ENCODE results near the gene KIRREL3.

KIRREL3 gene

GRCh38 chr11:126561327-126561893 is 439.2 kb downstream of the KIRREL3 start:
- no peak overlapping the region for H3K4me3 ChIP-seq (ENCODE audit: low read length)
- peaks cover 20% of the 10 kb centered on the region; the same call in 1 of the 2 replicates for H3K27me3 ChIP-seq (ENCODE audit: insufficient read depth, low read length)
- H3K36me3 ChIP-seq (ENCODE audit: insufficient read depth, low read length), result no peaks in the 10 kb centered on the region
- WGBS, result 35% methylated on average over 8 of the region's 8 CpGs
- no peak overlapping the region for H3K9ac ChIP-seq (ENCODE audit: low read depth, low read length)
- H3K9me3 ChIP-seq (ENCODE audit: insufficient read depth, low read depth, low read length), result no peaks in the 10 kb centered on the region
- H3K4me1 ChIP-seq (ENCODE audit: insufficient read depth, low read length), result peaks cover 4% of the 10 kb centered on the region; the same call in 1 of the 2 replicates
- no peak overlapping the region for H3K27ac ChIP-seq (ENCODE audit: low read depth, low read length)

GRCh38 chr11:126560221-126560620 is 440.3 kb downstream of the KIRREL3 start:
- Histone ChIP-seq H3K27ac (ENCODE audit: low read depth, low read length) (no peak overlapping the region), H3K36me3 (ENCODE audit: insufficient read depth, low read length) (no peaks in the 10 kb centered on the region), H3K9me3 (ENCODE audit: insufficient read depth, low read depth, low read length) (no peaks in the 10 kb centered on the region), H3K4me3 (ENCODE audit: low read length) (no peak overlapping the region), H3K4me1 (ENCODE audit: insufficient read depth, low read length) (peaks cover 4% of the 10 kb centered on the region; the same call in 1 of the 2 replicates), H3K9ac (ENCODE audit: low read depth, low read length) (no peak overlapping the region), H3K27me3 (ENCODE audit: insufficient read depth, low read length) (peaks cover 13% of the 10 kb centered on the region; the same call in 1 of the 2 replicates)
- WGBS, result 69% methylated on average over 3 of the region's 4 CpGs

DNA sequence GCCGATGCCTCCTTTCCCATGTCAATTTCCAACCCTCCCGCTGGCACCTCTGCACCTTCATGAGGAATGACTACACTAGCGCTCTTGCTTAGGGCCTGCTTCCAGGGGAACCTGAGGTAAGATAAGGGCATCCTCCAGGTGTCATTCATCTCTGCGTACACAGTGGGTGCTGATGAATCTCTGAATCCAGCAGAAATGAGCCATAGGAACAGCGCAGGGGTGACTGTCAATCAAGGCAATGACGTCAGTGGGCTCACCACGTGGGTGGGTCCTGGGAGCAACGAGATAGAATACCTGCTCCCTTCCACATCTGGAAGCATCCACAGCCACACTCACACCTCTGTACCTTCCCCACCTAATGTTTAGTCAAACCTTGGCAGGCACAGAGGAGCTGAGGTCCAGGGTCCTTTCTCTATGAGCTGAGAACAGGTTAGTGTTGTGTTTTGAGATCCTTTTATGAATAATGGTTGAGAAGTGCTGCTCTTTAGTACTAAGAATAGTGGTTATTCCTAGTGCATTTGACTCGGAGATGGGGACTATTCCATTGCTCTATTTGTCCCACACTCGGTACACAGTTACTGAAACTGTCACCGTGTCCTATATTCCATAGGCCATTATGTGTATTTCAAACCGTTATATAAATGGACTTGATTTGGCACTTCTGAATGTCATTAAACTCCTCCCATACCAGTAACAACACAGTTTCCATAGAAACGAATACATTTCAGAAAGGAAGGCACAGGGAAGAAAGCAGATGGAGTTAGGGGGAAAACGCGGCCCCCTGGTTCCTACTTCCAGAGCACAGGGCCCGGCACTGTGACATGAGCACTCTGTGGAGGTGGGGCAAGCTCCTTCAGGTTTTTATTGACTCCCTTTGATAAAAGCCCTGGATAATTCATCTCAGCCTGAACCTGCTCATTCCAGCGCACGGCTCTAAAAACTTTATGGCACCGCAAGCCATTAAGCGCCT is 451.7 kb downstream of the KIRREL3 start:
- Histone ChIP-seq H3K27ac (ENCODE audit: low read depth, low read length) (no peak overlapping the region), H3K36me3 (ENCODE audit: insufficient read depth, low read length) (no peaks in the 10 kb centered on the region), H3K4me1 (ENCODE audit: insufficient read depth, low read length) (peaks cover 16% of the 10 kb centered on the region), H3K27me3 (ENCODE audit: insufficient read depth, low read length) (no peaks in the 10 kb centered on the region), H3K9ac (ENCODE audit: low read depth, low read length) (no peak overlapping the region), H3K4me3 (ENCODE audit: low read length) (no peak overlapping the region), H3K9me3 (ENCODE audit: insufficient read depth, low read depth, low read length) (no peaks in the 10 kb centered on the region)
- 89% methylated on average over 20 of the region's 20 CpGs for WGBS

DNA sequence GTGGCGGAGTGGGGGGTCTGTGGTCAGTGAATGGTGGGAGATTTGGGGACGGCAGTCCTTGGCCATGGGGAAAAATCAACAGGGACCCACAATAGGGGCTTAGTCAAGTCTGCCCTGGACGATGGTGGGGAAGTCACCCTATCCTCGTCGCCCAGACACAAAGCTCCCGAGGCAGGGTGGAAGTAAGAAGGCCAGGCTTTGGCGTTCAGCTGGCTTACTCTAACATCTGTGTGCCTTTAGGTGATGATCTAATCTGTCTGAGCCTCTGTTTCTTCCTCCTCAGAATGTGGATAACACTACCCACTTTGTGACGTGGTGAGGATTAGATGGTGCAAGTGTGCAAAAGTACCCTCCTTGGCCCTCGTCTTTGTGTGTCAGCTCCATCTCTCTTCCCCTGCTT is 452.9 kb downstream of the KIRREL3 start:
- Histone ChIP-seq H3K36me3 (ENCODE audit: insufficient read depth, low read length) (no peaks in the 10 kb centered on the region), H3K9me3 (ENCODE audit: insufficient read depth, low read depth, low read length) (no peaks in the 10 kb centered on the region), H3K4me1 (ENCODE audit: insufficient read depth, low read length) (peaks cover 24% of the 10 kb centered on the region), H3K27me3 (ENCODE audit: insufficient read depth, low read length) (no peaks in the 10 kb centered on the region), H3K9ac (ENCODE audit: low read depth, low read length) (no peak overlapping the region), H3K27ac (ENCODE audit: low read depth, low read length) (no peak overlapping the region), H3K4me3 (ENCODE audit: low read length) (no peak overlapping the region)
- 94% methylated on average over 9 of the region's 9 CpGs for WGBS

DNA sequence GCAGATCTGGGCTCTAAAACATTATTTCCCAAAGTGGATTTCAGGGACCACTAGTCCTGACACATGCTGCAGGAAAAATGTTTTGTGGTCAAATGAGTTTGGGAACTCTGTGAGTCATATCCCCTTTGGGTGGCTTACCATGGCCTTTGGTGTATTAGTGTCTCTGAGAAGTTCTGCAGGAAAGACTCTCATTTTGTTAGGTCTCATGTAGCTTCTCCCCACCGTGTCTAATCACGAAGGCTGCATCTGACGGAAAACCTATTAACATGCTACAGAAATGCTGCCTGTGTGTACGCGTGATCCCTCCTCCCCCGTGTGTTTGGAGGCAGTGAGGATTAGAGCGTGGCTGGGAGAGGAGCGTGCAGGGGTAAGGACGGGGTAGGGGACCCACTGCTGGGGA is 453.4 kb downstream of the KIRREL3 start:
- Histone ChIP-seq H3K9me3 (ENCODE audit: insufficient read depth, low read depth, low read length) (no peaks in the 10 kb centered on the region), H3K9ac (ENCODE audit: low read depth, low read length) (no peak overlapping the region), H3K27ac (ENCODE audit: low read depth, low read length) (no peak overlapping the region), H3K27me3 (ENCODE audit: insufficient read depth, low read length) (no peaks in the 10 kb centered on the region), H3K4me1 (ENCODE audit: insufficient read depth, low read length) (peaks cover 24% of the 10 kb centered on the region), H3K4me3 (ENCODE audit: low read length) (no peak overlapping the region), H3K36me3 (ENCODE audit: insufficient read depth, low read length) (no peaks in the 10 kb centered on the region)
- WGBS, result 91% methylated on average over 9 of the region's 9 CpGs

- Histone ChIP-seq H3K27ac (ENCODE audit: low read depth, low read length) (no peak overlapping the region), H3K27me3 (ENCODE audit: insufficient read depth, low read length) (no peaks in the 10 kb centered on the region), H3K4me3 (ENCODE audit: low read length) (no peak overlapping the region), H3K36me3 (ENCODE audit: insufficient read depth, low read length) (no peaks in the 10 kb centered on the region), H3K9ac (ENCODE audit: low read depth, low read length) (no peak overlapping the region), H3K4me1 (ENCODE audit: insufficient read depth, low read length) (peaks cover 24% of the 10 kb centered on the region), H3K9me3 (ENCODE audit: insufficient read depth, low read depth, low read length) (no peaks in the 10 kb centered on the region)
- WGBS, result 81% methylated on average over 5 of the region's 5 CpGs
Observed at GRCh38 chr11:126546694-126547093, 453.9 kb downstream of the KIRREL3 start.

- Histone ChIP-seq H3K4me3 (ENCODE audit: low read length) (no peak overlapping the region), H3K36me3 (ENCODE audit: insufficient read depth, low read length) (no peaks in the 10 kb centered on the region), H3K27me3 (ENCODE audit: insufficient read depth, low read length) (no peaks in the 10 kb centered on the region), H3K4me1 (ENCODE audit: insufficient read depth, low read length) (peaks cover 24% of the 10 kb centered on the region), H3K9ac (ENCODE audit: low read depth, low read length) (no peak overlapping the region), H3K27ac (ENCODE audit: low read depth, low read length) (no peak overlapping the region), H3K9me3 (ENCODE audit: insufficient read depth, low read depth, low read length) (no peaks in the 10 kb centered on the region)
- 86% methylated on average over 2 of the region's 2 CpGs for WGBS
Observed at GRCh38 chr11:126546191-126546590, 454.4 kb downstream of the KIRREL3 start.

DNA sequence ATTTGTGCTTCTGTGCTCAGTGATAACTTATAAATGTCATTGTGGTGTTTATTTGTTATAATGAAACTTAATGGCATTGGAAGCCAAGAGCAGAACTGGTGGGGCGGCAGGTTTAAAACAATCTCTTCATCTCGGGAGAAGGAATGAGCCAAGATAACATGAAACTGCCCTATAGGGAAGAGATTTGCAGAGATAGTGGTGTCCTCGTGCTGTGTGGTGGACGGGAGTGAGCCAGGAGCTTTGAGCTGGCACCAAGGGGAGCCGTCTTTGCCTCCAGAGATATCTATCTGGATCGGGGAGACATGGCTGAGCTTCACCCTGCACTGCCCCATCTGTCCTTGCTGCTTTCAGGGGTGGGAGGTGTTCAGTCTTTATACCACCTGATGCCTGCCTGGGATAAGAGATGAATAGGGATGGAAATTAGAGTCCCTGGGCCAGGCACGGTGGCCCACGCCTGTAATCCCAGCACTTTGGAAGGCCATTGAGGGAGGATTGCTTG is 455.5 kb downstream of the KIRREL3 start:
- Histone ChIP-seq H3K9me3 (ENCODE audit: insufficient read depth, low read depth, low read length) (no peaks in the 10 kb centered on the region), H3K4me3 (ENCODE audit: low read length) (no peak overlapping the region), H3K27ac (ENCODE audit: low read depth, low read length) (no peak overlapping the region), H3K36me3 (ENCODE audit: insufficient read depth, low read length) (no peaks in the 10 kb centered on the region), H3K4me1 (ENCODE audit: insufficient read depth, low read length) (peaks cover 24% of the 10 kb centered on the region), H3K27me3 (ENCODE audit: insufficient read depth, low read length) (no peaks in the 10 kb centered on the region), H3K9ac (ENCODE audit: low read depth, low read length) (no peak overlapping the region)
- WGBS, result 81% methylated on average over 8 of the region's 8 CpGs

DNA sequence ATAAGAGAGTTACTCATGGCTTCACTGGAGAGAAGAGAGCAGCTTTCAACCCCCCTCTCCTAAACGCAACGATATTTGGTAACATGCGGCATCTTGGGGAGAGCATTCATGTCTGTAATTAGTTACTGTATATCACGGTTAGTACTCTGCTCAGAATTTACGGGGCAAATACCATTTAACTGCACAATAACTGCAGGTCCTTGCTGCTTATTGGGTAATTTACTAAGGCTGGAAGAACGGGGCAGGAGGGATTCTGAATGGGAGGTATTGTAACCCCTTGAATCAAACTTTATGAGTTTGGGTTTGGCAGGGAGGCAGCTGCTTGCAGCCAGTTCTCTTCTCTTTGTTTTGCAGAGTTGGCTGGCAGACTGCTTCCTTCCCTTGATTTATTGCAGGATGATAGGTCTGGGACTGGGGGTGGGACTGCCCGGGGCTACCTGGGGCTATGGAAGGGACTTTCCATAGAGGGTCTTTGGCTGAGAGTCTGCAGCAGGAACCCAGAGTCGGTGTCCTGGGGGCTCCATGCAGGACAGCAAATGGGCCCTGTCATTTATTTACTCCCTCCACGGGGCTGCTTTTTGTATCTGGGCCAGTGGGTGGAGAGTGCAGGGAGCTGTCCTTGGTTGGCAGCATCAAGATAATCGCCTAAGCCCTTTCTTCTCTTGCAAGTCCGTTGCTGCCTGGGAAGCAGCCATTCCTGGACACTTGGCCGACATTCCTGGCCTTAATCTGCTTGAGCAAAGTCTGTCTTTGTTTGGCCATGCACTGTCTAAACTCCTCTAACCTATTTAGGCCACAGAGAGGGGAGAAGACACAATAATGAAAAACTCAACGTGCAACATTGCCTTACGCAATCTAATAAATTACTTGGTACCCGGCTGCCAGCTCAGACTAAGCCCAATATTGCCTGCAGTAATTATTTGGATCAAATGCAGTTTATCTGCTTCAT is 456.2 kb downstream of the KIRREL3 start:
- no peak overlapping the region for H3K27ac ChIP-seq (ENCODE audit: low read depth, low read length)
- 37% methylated on average over 13 of the region's 15 CpGs for WGBS
- peaks cover 20% of the 10 kb centered on the region for H3K4me1 ChIP-seq (ENCODE audit: insufficient read depth, low read length)
- H3K9ac ChIP-seq (ENCODE audit: low read depth, low read length), result no peak overlapping the region
- H3K36me3 ChIP-seq (ENCODE audit: insufficient read depth, low read length), result no peaks in the 10 kb centered on the region
- H3K27me3 ChIP-seq (ENCODE audit: insufficient read depth, low read length), result no peaks in the 10 kb centered on the region
- no peaks in the 10 kb centered on the region for H3K9me3 ChIP-seq (ENCODE audit: insufficient read depth, low read depth, low read length)
- no peak overlapping the region for H3K4me3 ChIP-seq (ENCODE audit: low read length)

- Histone ChIP-seq H3K27me3 (ENCODE audit: insufficient read depth, low read length) (no peaks in the 10 kb centered on the region), H3K4me3 (ENCODE audit: low read length) (no peak overlapping the region), H3K36me3 (ENCODE audit: insufficient read depth, low read length) (no peaks in the 10 kb centered on the region), H3K9me3 (ENCODE audit: insufficient read depth, low read depth, low read length) (no peaks in the 10 kb centered on the region), H3K27ac (ENCODE audit: low read depth, low read length) (no peak overlapping the region), H3K4me1 (ENCODE audit: insufficient read depth, low read length) (peaks cover 18% of the 10 kb centered on the region), H3K9ac (ENCODE audit: low read depth, low read length) (no peak overlapping the region)
- WGBS, result 49% methylated on average over 7 of the region's 7 CpGs
Observed at GRCh38 chr11:126543691-126544090, 456.9 kb downstream of the KIRREL3 start.
